Measurements from ENCODE around the gene ZFYVE21.

ZFYVE21 gene

DNA sequence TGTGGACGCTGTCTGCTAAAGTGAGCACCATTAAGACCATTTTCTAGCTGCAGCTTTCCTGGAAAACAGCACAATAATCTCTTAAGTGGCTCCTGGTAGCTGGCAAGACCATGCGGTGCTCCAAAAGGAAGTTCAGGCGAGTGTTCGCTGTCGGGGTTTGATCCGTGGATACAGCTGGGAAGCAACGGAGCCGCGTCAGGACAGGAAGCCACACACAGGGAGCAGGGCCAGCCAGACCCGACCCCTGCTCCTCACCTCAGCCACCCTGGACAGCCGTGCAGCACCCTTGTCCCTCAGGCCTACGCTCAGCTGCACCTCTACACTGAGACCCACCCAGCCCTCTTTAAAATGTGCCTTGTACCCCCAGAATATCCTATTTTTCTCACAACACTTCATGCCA lies 19.4 kb downstream of the ZFYVE21 start:
- no peak overlapping the region for H3K9ac ChIP-seq (ENCODE audit: low read length)
- no peak overlapping the region for H3K27ac ChIP-seq (ENCODE audit: low read depth, low read length)
- H3K36me3 ChIP-seq (ENCODE audit: control insufficient read depth, insufficient read depth, low read length): peaks cover 44% of the 10 kb centered on the region
- no peak overlapping the region for H3K4me3 ChIP-seq (ENCODE audit: low read depth, low read length)
- no peaks in the 10 kb centered on the region; the same call in 1 of the 2 replicates for H3K4me1 ChIP-seq (ENCODE audit: control insufficient read depth, insufficient read depth, low read length)
- H3K9me3 ChIP-seq (ENCODE audit: control insufficient read depth, insufficient read depth, low read depth, low read length): no peaks in the 10 kb centered on the region
- no peaks in the 10 kb centered on the region for H3K27me3 ChIP-seq (ENCODE audit: control insufficient read depth, insufficient read depth, low read length)

DNA sequence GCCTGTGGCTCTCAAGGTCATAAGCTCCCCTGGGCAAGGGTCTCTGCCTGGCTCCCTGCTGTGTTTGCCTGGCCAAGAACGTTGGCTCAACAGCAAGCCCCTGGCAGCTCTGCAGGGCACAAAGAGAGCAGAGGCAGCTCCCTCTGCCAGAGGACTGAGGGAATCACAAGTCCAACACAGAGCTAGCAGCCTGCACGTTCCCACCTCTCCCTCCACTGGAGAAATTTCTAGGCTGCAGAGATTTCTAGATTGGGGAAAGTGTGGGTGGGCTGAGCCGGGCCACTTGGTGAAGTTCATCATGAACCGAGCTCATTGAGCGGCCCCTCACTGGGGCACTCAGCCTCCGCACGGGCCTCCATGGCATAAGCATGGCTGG lies 19.8 kb downstream of the ZFYVE21 start:
- Histone ChIP-seq H3K27me3 (ENCODE audit: control insufficient read depth, insufficient read depth, low read length) (no peaks in the 10 kb centered on the region), H3K4me3 (ENCODE audit: low read depth, low read length) (no peak overlapping the region), H3K4me1 (ENCODE audit: control insufficient read depth, insufficient read depth, low read length) (no peaks in the 10 kb centered on the region; the same call in 1 of the 2 replicates), H3K36me3 (ENCODE audit: control insufficient read depth, insufficient read depth, low read length) (peaks cover 40% of the 10 kb centered on the region), H3K9ac (ENCODE audit: low read length) (no peak overlapping the region), H3K27ac (ENCODE audit: low read depth, low read length) (no peak overlapping the region), H3K9me3 (ENCODE audit: control insufficient read depth, insufficient read depth, low read depth, low read length) (no peaks in the 10 kb centered on the region)

DNA sequence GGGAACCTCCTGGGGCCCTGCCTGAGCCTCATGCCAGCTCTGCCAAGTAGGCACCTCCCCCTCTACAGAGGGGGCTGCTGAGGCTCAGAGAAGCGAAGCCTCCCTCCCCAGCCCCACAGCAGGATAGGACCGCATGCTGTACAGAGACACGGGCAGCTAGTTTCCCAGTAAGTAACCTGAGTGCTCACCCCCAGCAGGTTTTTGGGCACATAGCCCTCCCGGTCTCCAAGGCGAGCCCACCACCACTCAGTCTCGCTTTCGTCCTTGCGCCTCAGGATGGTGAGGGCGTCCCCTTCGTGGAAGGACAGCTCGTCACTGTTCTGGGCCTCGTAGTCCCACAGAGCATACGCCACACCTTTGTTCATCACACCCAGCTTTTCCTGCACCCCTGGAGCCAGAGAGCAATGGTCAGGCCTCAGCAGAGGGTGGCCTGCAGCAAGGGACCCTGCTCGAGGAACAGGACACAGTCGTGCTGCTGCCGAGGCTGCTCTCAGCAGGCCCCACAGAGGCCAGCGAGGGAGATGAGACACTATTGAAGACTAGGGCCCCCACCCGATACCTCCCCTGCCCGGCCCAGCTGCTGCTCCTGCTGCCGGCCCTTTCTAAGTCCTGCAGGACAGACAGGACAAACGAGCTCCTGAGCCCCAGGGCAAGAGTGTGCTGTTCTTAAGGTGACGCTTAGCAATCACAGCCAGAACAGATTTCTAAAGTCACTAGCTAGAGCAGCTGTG lies 20.4 kb downstream of the ZFYVE21 start:
- H3K9me3 ChIP-seq (ENCODE audit: control insufficient read depth, insufficient read depth, low read depth, low read length): no peaks in the 10 kb centered on the region
- no peaks in the 10 kb centered on the region; the same call in 1 of the 2 replicates for H3K4me1 ChIP-seq (ENCODE audit: control insufficient read depth, insufficient read depth, low read length)
- H3K27me3 ChIP-seq (ENCODE audit: control insufficient read depth, insufficient read depth, low read length): no peaks in the 10 kb centered on the region
- H3K27ac ChIP-seq (ENCODE audit: low read depth, low read length): no peak overlapping the region
- H3K9ac ChIP-seq (ENCODE audit: low read length): no peak overlapping the region
- H3K4me3 ChIP-seq (ENCODE audit: low read depth, low read length): no peak overlapping the region
- peaks cover 38% of the 10 kb centered on the region for H3K36me3 ChIP-seq (ENCODE audit: control insufficient read depth, insufficient read depth, low read length)

DNA sequence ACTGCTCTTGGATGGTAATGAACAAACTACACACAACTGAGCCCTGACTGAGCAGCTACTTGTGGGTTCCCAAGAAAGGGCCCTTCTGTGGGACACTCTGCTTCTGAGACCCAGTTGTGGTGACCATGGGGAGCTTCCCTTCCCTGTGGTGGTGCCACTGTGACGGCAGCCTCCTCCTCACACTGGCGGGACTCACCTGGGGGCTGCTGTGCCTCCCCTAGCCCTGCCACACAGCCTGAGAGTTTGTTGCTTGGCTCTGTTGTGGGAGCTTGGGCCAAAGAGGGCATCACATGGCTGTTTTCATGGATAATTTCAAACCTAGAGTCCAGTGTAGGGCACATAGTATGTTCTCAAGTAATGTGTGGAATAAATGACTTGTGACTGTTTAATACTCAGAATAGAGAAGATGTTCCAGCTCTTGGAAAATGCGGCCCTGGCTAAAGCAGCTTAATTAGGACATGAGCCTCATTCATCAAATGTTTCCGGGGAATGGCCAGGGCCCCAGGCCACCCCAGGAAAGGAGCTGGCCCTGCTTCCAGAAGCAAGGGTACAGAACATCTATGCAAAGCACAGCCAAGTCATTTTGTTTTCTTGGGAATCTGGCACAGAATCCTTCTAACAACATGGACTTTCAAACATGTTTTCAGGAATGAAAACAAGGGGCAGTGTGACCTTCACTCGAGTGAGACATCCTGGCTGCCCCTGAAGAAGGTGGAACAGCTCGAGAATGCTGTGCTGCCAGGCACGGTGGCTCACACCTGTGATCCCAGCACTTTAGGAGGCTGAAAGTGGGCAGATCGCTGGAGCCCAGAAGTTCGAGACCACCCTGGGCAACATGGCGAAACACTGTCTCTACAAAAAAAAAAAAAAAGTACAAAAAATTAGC lies 21.2 kb downstream of the ZFYVE21 start:
- Histone ChIP-seq H3K9ac (ENCODE audit: low read length) (no peak overlapping the region), H3K36me3 (ENCODE audit: control insufficient read depth, insufficient read depth, low read length) (peaks cover 35% of the 10 kb centered on the region), H3K27ac (ENCODE audit: low read depth, low read length) (no peak overlapping the region), H3K27me3 (ENCODE audit: control insufficient read depth, insufficient read depth, low read length) (no peaks in the 10 kb centered on the region), H3K9me3 (ENCODE audit: control insufficient read depth, insufficient read depth, low read depth, low read length) (no peaks in the 10 kb centered on the region), H3K4me1 (ENCODE audit: control insufficient read depth, insufficient read depth, low read length) (peaks cover 3% of the 10 kb centered on the region; the same call in 1 of the 2 replicates), H3K4me3 (ENCODE audit: low read depth, low read length) (no peak overlapping the region)

DNA sequence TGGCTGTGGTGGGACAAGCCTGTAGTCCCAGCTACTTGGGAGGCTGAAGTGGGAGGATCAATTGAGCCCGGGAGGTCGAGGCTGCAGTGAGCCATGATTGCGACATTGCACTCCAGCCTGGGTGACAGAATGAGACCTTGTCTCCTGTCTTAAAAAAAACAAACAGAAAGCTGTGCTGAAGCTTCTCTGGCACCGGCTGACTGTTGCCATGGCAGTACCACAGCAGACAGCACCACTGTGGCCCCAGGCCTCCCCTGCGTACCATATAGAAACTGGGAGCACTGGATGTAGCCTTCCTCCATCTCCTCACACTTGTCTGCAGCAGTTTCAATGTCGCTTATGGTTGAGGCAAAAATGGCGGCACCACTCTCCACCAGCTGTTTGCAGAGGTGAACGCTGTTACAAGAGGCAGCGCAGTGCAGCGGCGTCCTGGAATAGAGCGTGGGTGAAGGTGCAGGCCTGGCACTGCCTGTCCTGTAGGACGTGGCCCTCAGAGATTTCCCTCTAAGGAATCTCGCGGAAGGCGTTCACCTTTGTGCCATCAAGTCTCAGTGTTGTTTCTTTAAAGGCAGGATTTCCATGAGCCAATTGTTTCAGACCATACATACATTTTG lies 21.9 kb downstream of the ZFYVE21 start:
- H3K9ac ChIP-seq (ENCODE audit: low read length): no peak overlapping the region
- H3K36me3 ChIP-seq (ENCODE audit: control insufficient read depth, insufficient read depth, low read length): peaks cover 28% of the 10 kb centered on the region
- H3K27me3 ChIP-seq (ENCODE audit: control insufficient read depth, insufficient read depth, low read length): no peaks in the 10 kb centered on the region
- no peak overlapping the region for H3K27ac ChIP-seq (ENCODE audit: low read depth, low read length)
- no peaks in the 10 kb centered on the region for H3K9me3 ChIP-seq (ENCODE audit: control insufficient read depth, insufficient read depth, low read depth, low read length)
- peaks cover 3% of the 10 kb centered on the region; the same call in 1 of the 2 replicates for H3K4me1 ChIP-seq (ENCODE audit: control insufficient read depth, insufficient read depth, low read length)
- H3K4me3 ChIP-seq (ENCODE audit: low read depth, low read length): no peak overlapping the region

DNA sequence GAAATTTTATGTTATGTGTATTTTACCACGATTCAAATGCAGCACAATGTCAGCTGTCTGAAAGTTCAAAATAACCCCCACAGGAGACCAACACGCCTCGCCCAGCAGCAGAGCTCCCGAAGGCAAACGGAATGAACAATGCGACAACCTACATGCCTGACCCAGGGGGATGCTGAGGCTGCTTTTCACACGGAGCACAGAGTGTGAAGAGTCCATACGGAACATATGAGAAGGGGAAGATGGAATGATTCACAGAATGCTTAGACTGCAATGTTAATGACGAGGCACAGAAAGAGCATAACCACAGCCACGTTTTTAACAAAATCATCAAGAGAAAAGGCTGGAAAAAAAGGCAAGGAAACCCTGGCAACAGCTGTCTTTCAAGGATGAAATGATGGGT lies 22.6 kb downstream of the ZFYVE21 start:
- peaks cover 22% of the 10 kb centered on the region for H3K36me3 ChIP-seq (ENCODE audit: control insufficient read depth, insufficient read depth, low read length)
- H3K9me3 ChIP-seq (ENCODE audit: control insufficient read depth, insufficient read depth, low read depth, low read length): no peaks in the 10 kb centered on the region
- no peak overlapping the region for H3K27ac ChIP-seq (ENCODE audit: low read depth, low read length)
- H3K27me3 ChIP-seq (ENCODE audit: control insufficient read depth, insufficient read depth, low read length): no peaks in the 10 kb centered on the region
- no peak overlapping the region for H3K9ac ChIP-seq (ENCODE audit: low read length)
- peaks cover 3% of the 10 kb centered on the region; the same call in 1 of the 2 replicates for H3K4me1 ChIP-seq (ENCODE audit: control insufficient read depth, insufficient read depth, low read length)
- H3K4me3 ChIP-seq (ENCODE audit: low read depth, low read length): no peak overlapping the region

DNA sequence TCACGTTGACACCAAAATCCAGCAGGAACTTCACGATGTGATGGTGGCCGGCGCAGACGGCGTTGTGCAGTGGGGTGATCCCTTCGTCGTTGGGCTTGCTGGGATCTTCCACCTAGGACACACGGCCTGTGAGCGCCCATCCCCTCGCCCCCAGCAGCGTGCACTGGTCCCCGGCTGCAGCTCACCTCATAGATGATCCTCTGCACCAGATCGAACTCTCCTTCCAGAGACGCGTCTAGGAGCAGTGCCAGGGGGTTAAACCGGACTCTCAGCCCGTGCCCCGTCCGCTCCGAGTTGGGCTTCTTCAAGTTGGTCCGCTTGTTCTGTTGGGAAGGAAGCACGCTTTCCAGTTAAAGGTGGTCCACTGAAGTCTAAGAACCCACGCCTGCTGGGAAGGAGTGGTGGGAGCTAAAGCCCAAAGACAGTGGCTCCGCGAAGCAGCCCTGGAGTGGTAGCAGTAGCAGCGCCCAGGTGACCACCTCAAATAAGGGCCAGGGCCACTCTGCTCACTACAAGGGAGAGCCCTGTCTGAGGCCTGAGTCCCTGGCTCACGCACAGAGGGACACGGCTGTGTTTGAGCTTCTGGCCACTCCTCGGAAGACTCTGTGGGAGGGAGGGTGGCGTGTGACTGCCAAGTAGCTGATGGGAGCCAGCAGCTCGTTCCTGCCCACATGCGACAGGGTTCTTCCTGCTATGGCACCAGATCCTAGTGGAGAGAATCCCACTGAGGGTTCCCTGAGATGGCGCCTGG lies 23.3 kb downstream of the ZFYVE21 start:
- peaks cover 15% of the 10 kb centered on the region for H3K36me3 ChIP-seq (ENCODE audit: control insufficient read depth, insufficient read depth, low read length)
- peaks cover 3% of the 10 kb centered on the region; the same call in 1 of the 2 replicates for H3K4me1 ChIP-seq (ENCODE audit: control insufficient read depth, insufficient read depth, low read length)
- H3K9ac ChIP-seq (ENCODE audit: low read length): no peak overlapping the region
- H3K27me3 ChIP-seq (ENCODE audit: control insufficient read depth, insufficient read depth, low read length): no peaks in the 10 kb centered on the region
- no peak overlapping the region for H3K4me3 ChIP-seq (ENCODE audit: low read depth, low read length)
- H3K9me3 ChIP-seq (ENCODE audit: control insufficient read depth, insufficient read depth, low read depth, low read length): no peaks in the 10 kb centered on the region
- no peak overlapping the region for H3K27ac ChIP-seq (ENCODE audit: low read depth, low read length)

DNA sequence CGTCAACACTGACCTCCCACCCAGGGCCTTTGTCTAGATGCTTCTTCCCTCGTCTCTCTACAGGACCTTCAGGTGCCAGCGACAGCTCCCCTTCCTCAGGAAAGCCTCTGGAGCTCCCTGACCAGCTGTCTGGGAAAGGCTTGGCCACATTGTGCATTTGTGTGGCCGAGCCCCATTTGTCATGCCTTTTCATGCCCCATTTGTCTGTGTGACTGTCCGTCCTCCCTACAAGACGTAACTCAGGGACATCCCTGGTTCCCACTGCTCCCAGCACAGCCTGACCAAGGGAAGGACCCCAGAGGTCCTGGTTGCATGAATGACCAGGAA lies 23.8 kb downstream of the ZFYVE21 start:
- Histone ChIP-seq H3K36me3 (ENCODE audit: control insufficient read depth, insufficient read depth, low read length) (peaks cover 14% of the 10 kb centered on the region), H3K9me3 (ENCODE audit: control insufficient read depth, insufficient read depth, low read depth, low read length) (no peaks in the 10 kb centered on the region), H3K27me3 (ENCODE audit: control insufficient read depth, insufficient read depth, low read length) (no peaks in the 10 kb centered on the region), H3K4me3 (ENCODE audit: low read depth, low read length) (no peak overlapping the region), H3K4me1 (ENCODE audit: control insufficient read depth, insufficient read depth, low read length) (peaks cover 3% of the 10 kb centered on the region; the same call in 1 of the 2 replicates), H3K27ac (ENCODE audit: low read depth, low read length) (no peak overlapping the region), H3K9ac (ENCODE audit: low read length) (no peak overlapping the region)

DNA sequence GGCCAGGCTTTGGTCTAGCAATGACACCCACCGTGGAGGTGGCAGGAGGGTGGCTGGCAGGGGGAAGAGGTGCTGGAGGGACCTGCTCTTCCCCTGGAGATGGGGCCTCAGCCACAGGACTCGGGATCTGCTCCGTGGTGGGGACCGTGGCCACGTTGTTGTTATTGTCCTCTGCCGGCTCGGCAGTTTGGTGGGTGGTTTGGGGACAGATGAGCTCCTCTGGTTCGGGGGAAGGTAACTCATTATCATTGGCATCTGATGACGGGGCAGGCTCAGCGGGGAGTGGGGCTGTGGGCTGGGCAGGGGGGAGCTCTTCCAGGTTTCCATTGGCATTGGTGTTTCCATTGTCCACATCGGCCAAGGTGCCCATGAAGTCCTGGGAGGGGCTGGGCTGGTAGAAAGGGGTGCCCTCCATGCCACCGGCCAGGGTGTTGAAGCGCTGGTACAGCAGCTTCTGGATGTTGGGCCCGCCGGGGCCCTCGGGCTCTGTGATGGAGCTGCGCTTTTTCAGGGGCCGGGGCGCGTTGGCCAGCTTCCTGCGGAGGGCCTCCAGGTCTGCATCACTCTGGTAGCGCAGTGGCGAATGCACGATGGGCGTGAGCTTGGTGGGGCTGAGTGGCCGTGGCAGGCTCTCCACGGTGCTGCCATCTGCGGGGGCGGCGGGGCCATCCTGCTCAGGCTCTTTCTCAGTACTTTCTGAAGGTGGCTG lies 24.3 kb downstream of the ZFYVE21 start:
- Histone ChIP-seq H3K27me3 (ENCODE audit: control insufficient read depth, insufficient read depth, low read length) (no peaks in the 10 kb centered on the region), H3K27ac (ENCODE audit: low read depth, low read length) (no peak overlapping the region), H3K4me3 (ENCODE audit: low read depth, low read length) (no peak overlapping the region), H3K9ac (ENCODE audit: low read length) (no peak overlapping the region), H3K4me1 (ENCODE audit: control insufficient read depth, insufficient read depth, low read length) (peaks cover 3% of the 10 kb centered on the region; the same call in 1 of the 2 replicates), H3K9me3 (ENCODE audit: control insufficient read depth, insufficient read depth, low read depth, low read length) (no peaks in the 10 kb centered on the region), H3K36me3 (ENCODE audit: control insufficient read depth, insufficient read depth, low read length) (peaks cover 10% of the 10 kb centered on the region)

DNA sequence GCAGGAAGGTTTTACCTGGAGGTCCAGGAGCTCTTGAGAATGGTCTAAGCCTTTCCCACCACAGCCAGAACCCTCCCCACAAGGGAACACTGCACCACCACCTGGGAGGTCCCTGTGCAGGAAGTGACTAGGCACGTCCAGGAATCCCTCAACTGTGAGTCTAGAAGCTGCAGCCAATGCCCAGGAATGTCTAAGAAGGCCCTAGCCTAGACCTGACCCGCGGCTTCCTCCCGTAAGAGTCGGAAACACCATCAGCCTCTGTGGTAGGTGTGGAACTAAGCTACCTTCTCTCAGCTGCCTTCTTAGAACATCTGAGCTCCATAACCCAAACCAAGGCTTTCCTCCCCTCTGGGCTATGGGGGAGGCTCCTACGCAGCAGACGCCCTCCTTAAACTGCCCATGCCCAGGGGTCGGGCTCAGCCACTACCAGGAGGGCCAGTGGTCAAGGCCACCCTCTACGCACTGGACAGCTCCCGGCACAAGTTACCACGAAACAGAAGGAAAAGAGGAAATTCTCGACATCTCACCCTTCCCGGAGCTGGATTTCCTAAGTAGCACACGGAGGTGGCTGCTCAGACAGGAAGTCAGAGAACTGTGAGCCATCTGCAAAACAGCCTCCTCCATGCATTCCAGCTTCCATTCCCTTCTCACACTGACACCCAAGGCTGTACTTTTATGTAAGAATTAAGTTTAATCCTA lies 25.5 kb downstream of the ZFYVE21 start:
- Histone ChIP-seq H3K27me3 (ENCODE audit: control insufficient read depth, insufficient read depth, low read length) (no peaks in the 10 kb centered on the region), H3K9ac (ENCODE audit: low read length) (no peak overlapping the region), H3K4me1 (ENCODE audit: control insufficient read depth, insufficient read depth, low read length) (peaks cover 3% of the 10 kb centered on the region; the same call in 1 of the 2 replicates), H3K36me3 (ENCODE audit: control insufficient read depth, insufficient read depth, low read length) (peaks cover 6% of the 10 kb centered on the region), H3K9me3 (ENCODE audit: control insufficient read depth, insufficient read depth, low read depth, low read length) (no peaks in the 10 kb centered on the region), H3K4me3 (ENCODE audit: low read depth, low read length) (no peak overlapping the region), H3K27ac (ENCODE audit: low read depth, low read length) (no peak overlapping the region)

All from HUES6 (cell line).